NCI-H524 treated with DMSO at 0.1 percent for 48 hours (cell line): ENCODE data around the gene MS4A15.
"Not testable (repeated sequence)": the region's sequence is repeated elsewhere in the genome, so short reads cannot be mapped to it uniquely, and the experiment has no call there.

ENCODE experiments used
- DNase-seq: peaks from one replicate; lab custom pipeline; 2025; lab: John Stamatoyannopoulos, UW

MS4A15 gene, protein sequence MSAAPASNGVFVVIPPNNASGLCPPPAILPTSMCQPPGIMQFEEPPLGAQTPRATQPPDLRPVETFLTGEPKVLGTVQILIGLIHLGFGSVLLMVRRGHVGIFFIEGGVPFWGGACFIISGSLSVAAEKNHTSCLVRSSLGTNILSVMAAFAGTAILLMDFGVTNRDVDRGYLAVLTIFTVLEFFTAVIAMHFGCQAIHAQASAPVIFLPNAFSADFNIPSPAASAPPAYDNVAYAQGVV

GRCh38 chr11:60756307-60757032 lies at the start of gene MS4A15:
Gene MS4A15 (plus strand): TSS chr11:60756867. CDS start chr11:60763734, 6,867 bp downstream.
- DNase-seq = peak; percentile 11

- DNase-seq = no peak
Measured at GRCh38 chr11:60706931-60707330, 49.7 kb upstream of the MS4A15 start.

- DNase-seq = no peak
Measured at GRCh38 chr11:60710482-60710881, 46.2 kb upstream of the MS4A15 start.

GRCh38 chr11:60711276-60711675 lies 45.4 kb upstream of the MS4A15 start:
- no peak for DNase-seq

- not testable (repeated sequence) for DNase-seq
Measured at GRCh38 chr11:60713423-60713822, 43.2 kb upstream of the MS4A15 start.

GRCh38 chr11:60717956-60718355 lies 38.7 kb upstream of the MS4A15 start:
- no peak for DNase-seq

- no peak for DNase-seq
Measured at GRCh38 chr11:60718524-60719316, 37.9 kb upstream of the MS4A15 start.

- DNase-seq = no peak
Measured at GRCh38 chr11:60719391-60719790, 37.3 kb upstream of the MS4A15 start.

- DNase-seq = no peak
Measured at GRCh38 chr11:60720460-60720859, 36.2 kb upstream of the MS4A15 start.

- no peak for DNase-seq
Measured at GRCh38 chr11:60724420-60724819, 32.2 kb upstream of the MS4A15 start, which contains the start of gene MS4A18. Gene MS4A18 (plus strand): TSS chr11:60724720.

DNA sequence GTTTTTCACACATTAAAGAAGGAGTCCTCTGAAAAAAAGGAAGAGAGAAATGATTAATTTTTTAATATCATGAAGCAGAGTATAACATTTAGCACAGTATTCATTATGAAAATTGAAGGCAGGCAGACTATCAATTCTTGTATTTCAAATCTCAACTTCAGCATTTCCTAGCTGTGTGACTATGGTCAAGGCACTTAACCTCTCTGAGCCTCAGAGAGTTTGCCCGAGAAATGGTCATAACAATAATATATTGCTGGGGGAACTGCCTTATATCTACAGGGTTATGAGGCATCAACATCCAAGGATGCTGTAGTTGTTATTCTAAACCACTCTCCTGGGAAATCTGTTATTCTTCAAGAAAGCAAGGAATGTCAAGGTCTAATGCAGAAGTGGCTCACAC lies 31.1 kb upstream of the MS4A15 start:
- DNase-seq = no peak

DNA sequence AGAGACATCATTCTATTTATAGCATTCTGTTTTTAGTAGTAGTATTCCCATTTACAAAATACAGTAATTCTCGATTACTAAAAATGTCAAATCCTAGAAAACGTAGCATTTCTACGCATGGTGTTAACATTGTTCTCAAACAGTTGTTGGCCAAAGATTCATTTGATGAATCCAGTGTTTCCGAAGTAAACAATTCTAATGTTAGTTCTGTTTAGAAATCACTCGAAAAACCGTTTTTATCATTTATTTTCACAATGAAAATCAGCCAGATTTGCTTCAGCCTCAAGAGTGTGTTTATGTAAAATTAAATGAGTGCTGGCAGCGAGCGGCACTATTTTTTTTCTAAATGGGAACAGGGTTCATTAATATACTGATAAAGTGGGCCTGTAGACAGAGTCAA lies 25.1 kb upstream of the MS4A15 start:
- DNase-seq = no peak

GRCh38 chr11:60734279-60734678 lies 22.4 kb upstream of the MS4A15 start:
- DNase-seq = no peak

DNA sequence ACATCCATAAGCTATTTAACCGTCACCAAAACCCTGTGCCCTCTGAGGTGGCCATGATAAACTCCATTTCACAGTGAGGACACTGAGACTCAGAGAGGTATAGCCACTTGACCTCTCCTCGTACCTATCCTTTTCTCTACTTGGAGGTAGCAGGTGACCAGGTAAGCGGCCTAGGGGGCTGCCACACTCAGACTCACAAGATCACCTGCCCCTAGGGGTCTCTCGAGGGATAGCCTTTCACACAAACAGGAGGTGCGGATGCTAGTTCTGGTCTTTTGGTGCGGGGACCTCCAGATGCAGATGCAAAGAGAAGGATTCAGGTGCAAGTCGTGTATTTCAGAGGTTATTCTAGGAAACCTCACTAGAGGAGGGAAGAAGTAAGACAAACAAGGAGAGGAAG lies 17.6 kb upstream of the MS4A15 start:
- no peak for DNase-seq

- no peak for DNase-seq
Measured at GRCh38 chr11:60740573-60740972, 16.1 kb upstream of the MS4A15 start.

GRCh38 chr11:60741421-60741820 lies 15.2 kb upstream of the MS4A15 start:
- no peak for DNase-seq

GRCh38 chr11:60743058-60743457 lies 13.6 kb upstream of the MS4A15 start:
- DNase-seq = no peak

DNA sequence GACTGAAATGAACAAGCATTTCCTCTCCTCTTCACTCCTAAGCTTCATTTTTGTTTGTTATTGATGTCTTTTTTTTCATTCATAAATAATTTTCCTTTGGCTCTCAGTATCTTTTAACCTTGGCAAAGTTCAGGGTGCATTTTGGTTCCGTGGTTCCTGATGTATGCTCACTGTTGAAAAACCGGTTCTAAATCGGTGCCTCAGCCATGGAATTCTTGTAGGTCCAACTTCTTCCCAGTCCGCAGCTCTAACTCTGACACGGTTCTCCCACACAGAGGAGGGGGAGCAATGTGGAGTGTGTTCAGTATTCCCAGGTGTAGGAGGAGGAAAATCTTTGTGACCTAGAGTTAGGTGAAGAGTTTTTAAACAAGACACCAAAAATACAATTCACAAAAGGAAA lies 12.6 kb upstream of the MS4A15 start:
- DNase-seq = no peak

DNA sequence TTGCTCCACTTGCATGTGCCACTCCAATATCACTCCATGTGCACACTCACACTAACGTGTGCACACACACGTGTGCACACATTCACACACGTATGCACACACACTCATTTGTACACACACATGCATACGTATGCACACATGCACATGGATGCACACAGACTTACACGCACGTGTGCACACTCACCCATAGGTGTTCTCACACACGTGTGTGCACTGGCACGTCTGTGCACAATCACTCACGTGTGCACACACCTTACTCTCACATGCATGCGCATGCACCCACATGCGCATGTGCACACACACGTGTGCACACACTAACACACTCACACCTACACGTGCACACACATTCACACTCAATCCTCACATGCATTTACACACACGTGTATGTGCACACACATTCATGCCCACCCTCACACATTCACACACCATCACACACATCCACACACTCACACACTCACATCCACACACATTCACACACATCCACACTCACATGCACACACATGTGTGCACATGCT lies 9.3 kb upstream of the MS4A15 start:
- no peak for DNase-seq

DNA sequence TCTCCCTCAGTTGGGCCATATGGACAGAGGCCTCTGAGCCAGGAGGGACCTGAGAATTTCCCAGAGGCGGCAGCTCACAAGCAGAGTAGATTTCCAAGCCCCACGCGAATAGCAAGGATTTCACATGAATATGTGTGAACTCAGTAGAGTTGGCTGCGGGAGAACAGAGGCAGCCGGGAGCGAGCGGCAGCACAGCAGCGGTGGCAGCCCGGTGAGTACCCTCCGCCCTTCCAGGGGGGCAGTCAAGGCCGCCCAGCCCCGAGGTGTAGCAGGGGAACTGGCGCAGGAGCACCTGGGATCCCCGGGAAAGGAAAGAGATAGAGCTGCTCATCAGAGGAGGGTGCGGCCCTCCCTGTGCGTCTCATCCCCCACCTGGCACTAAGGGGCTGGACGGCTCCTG lies 8.4 kb upstream of the MS4A15 start:
- DNase-seq = no peak

DNA sequence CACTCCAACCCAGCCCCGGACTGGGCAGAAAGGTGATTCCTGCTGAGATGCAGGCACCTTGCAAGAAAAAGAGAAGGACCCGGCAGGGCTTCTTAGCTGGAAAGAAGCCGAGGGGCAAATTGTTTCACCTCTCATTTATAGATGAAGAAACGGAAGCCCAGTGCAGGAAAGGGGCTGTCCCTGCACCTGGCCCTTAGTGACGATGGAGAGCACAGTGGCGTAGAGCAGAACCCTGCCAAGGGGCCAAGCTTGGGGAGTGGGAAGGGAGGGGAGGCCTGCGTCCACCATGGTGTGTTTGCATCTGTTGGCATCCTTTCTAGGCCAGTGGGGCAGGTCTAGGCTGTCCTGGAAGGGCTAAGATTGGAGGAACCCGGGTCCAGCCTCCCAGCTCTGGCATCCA lies 7.8 kb upstream of the MS4A15 start:
- DNase-seq = no peak

GRCh38 chr11:60750911-60751310 lies 5.8 kb upstream of the MS4A15 start:
- DNase-seq = no peak

DNA sequence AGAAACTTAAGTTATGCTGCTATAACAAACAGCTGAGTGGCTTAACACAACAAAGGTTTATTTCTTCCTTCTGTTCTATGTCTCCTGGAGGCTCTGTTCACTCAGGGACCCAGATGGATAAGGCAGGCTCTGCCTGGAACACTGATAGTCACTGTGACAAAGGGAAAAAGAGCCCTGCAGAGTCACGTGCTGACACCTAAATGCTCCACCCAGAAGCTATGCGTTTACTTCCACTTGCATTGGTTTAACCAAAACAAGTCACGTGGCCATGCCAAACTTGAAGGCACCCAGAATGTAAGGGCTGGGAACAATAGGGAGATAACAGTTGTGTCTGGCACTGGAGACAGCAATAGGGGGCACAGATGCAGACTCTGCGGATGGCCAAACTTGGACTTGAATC lies 3.4 kb upstream of the MS4A15 start:
- DNase-seq = no peak
